ENCODE results near the gene FSHB.
A peak's percentile ranks its signal among the peaks of the same experiment; 100 is the strongest.
"Not testable (repeated sequence)": the region's sequence is repeated elsewhere in the genome, so short reads cannot be mapped to it uniquely, and the experiment has no call there.

The FSHB gene

DNA sequence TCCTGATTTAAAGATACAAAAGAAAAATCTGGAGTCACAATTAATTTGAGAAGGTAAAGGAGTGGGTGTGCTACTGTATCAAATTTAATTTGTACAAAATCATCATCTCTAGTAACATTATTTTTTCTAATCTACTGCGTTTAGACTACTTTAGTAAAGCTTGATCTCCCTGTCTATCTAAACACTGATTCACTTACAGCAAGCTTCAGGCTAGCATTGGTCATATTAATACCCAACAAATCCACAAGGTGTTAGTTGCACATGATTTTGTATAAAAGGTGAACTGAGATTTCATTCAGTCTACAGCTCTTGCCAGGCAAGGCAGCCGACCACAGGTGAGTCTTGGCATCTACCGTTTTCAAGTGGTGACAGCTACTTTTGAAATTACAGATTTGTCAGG is at the start of gene FSHB:
Gene FSHB, plus strand, starts transcription at position 301 of the 400 bp plus-strand sequence. CDS start 889 bp downstream, outside the sequence.
- DNase-seq = no peak

DNA sequence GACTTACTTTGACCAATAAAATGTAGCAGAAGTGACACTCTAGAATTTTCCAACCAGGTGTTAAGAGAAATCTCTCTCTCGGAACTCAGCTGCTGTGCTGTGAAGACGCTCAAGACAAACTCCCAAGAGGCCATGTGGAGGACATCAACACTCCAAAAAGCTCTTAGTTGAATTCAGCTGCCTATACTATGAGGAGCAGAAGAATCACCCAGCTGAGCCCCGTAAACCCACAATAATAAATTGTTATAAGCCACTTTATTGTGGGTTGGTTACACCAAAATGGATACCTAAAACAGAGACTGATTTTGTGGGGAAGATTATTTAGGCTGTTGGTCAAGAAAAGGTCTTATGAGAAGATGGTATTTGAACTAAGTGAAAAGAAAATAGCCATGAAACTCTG is 44.1 kb upstream of the FSHB start:
- no peak for DNase-seq

DNA sequence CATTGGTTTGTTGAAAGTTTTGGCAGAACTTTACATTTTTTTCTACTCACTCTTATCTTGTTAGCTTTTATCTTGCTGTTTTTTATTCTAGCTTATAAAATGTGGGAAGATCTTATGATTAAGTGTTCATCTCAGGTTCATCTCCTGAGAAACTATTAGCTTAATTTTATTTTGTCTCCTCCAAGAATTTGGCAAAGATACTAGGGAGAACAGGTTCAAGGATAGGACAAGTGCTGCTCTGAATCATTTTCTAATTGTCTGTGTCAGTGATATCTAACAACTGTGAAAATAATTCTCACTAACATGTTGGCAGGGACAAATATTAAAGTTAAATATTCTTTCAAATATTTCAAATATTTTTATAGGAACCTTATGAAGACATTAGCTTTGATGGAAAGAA is 38.2 kb upstream of the FSHB start:
- no peak for DNase-seq

DNA sequence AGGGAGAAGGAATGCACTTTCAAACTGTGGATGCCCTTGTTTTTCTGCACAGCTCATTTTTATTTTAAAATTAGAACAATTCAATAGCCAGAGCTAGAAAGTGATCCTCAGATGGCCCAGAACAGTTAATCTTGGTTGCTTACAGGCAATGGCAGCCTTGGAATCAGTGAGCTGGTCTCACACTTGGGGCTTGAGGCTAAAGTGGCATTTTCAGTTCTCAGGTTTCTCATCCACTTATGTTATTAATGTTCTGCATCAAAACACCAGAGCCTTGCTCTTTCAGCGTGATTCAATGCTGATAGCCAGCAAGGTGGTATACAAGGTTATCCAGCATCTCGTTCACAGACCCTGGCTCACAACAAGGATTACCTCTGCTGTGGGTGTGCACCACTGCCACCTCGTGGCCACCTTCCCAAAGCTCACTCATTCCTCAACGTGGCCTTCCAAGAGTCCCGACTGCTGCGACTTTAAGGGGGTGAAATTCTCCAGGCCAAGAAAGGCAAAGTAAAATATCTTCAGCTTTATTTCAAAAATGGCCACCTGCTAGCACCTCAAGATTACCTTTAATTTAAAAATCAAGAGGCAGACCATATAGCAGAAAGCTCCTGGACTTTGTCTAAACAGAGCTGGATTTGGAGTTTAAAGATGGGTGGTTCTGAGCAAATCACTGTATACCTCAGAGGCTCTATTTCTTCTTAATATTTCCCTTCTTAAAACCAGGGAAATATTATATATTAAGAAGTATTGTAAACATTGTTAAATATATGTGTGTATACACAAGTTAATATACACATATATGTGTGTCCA is 34.2 kb upstream of the FSHB start:
- peak; percentile 57 for DNase-seq

DNA sequence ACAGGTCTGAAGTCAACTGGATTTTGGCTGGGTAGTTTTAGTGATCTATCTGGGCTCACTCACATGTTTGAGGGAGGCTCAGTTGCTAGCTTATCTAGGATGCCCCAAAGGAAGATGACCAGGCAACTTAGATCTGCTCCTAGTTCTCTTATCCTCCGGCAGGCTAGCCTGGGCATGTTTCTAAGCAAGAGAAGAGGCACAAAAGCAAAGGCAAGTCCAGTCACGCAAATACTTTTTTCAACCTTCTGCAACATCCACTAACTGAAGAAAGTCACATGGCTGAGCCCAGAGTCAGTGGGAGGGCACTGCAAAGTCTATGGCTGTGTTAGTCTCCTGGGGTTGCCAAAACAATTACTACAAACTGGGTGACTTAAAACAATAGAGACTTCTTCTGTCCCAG is 32.9 kb upstream of the FSHB start:
- peak; percentile 27 for DNase-seq

DNA sequence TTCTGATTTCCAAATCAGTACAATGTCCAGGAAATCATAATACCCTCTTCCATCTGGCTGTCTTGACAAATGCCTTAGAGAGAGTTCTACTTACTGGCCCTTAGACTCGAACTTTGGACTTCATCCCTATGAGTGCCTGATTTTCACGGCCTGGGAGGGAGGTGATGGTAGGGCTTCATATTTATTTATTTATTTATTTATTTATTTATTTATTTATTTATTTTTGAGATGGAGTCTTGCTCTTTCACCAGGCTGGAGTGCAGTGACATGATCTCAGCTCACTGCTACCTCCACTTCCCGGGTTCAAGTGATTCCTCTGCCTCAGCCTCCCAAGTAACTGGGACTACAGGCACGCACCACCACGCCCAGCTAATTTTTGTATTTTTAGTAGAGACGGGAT is 27.8 kb upstream of the FSHB start:
- DNase-seq = not testable (repeated sequence)

DNA sequence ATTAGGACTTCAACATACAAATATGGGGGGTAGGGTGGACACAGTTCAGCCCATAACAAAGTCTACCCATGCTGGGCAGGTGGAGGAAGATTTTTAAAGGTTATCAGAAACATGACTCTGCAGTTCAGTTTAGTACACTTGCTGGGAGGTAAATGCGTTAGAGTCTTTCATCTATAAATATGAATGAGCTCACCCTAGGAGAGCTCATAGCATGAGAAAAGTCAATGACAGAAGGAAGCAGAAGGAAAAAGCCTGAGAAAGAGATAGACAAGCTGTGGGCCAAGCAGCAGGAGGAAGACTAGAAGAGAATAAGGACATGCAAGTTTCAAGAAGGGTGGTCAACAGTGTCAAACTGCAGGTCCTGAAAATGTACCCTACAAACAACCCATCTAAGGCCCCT is 27.0 kb upstream of the FSHB start:
- DNase-seq = no peak

DNA sequence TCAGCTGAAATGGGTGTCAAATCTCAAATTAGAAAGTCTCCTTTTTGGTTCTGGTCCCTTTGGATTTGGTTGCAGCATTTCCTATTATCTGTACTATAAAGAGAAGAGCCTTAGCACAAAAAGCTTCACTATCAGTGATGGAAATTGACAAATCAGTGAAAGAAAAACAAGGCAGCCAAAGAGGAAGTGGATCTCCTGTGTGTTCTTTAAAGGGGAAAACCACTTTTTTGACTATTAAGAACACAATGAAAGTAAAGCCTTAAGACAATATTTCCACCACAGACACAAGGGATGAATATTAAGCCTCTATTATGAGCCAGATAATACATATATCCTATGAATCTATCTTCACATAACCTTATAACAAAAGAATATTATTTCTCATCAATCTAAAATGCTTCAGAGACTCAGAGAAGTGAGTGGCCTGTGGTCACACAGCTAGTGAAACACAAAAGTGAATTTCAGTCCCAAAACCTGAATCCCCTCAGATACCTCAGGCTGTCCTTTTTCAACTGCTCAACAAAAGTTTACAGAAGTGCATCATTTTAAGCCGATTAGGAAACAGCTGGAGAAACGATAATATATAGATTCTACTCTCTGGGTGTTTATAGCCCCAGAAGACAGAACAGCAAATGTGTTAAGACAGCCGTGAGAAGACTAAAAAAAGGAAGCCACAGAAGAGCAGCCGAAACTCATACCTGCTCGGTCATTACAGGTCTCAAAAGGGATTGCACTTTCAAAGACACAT is 24.4 kb upstream of the FSHB start:
- no peak for DNase-seq

DNA sequence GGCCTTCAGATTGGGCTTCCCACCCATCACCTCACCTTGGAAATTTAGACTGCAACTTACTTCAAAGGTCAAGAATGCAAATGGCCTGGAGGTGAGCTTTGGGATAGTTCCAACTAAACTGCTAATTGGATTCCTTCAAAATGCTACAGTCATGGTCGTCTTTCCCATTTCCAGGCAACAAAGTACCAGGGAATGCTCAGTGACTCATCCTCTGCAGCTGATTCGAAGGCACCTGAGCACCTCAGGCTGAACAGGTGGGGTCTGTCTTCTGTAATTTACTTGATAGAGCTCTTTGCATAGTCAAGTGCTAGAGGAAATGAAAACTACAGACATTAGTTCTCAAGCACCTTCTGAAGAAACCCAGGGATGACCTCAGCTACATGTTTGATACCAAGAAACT is 20.5 kb upstream of the FSHB start:
- DNase-seq = no peak

DNA sequence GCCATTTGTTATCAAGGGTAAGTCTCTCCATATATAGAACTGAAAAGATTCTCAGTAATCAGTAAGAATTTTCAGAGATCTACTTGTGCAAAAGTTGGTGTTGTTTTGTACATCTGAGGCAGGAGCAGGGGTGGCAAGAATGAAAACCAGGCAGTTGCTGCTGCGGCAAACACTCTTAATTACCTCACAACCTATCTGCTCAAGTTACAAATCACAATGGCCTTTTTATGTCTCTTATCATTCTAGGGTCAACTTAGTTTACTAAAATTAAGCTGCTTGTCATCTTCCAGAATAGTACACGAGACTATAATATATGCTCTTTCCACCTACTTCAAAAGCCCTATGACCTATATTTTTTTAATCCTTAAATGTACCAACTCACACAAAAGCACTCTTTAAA is 14.3 kb upstream of the FSHB start:
- DNase-seq = no peak

DNA sequence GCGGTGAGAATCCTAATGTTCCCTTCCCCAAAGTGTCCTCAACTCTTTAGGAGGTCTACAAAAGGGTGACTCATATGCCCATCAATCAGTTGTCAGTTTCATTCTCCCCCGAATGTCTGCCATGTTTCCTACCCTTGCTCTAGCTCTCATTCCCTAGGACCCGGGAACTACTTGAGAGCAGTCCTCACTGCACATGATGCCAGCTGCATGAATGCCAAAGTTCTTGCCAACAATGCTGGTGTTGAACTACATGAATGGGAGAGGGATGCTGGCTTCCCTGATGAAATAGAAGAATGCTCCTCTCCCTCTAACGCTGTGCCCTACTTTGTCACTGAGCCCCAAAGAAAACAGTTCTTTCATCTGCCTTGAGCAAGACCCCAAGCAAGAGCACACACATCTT is 12.5 kb upstream of the FSHB start:
- no peak for DNase-seq

DNA sequence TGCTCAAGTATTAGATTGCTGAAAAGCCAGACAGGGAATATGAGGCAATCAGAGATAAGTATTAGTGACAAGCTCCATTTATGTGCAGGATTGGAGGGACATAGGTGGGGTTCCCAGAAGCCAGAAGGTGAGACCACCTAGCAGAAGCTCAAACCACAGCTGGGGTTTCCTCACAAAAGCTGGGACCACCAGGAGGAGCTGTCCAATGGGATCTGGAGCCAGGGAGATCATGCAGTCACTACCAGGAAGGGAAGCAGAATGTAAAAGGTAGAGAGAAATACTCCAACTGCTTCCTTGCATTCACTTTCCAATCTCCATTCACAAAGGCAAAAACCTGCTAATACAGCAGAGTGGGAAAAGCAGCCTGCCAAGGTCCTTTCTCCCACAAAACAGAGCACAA is 5.2 kb upstream of the FSHB start:
- DNase-seq = no peak

DNA sequence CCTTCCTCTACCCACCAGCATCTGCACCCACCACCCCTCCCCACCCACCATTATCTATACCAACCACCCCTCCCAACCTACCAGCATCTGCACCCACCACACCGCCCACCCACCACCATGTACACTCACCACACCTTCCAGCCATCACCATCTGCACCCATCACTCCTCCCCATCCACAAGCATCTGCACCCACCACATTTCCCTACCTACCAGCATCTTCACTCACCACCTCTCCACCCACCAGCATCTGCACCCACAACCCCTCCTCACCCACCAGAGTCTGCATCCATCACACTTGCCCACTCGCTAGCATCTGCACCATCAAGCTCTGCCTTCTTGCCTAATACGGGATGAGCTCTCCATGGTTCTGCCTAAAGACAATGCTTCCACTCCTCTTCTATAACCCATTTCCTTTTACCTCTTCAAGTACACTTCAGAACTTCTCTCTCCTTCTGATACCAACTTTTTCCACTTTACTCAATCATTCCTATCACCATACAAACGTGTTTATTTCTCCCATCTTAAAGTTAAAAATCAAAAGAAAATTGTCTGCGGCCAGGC is 2.4 kb upstream of the FSHB start:
- DNase-seq = no peak

DNA sequence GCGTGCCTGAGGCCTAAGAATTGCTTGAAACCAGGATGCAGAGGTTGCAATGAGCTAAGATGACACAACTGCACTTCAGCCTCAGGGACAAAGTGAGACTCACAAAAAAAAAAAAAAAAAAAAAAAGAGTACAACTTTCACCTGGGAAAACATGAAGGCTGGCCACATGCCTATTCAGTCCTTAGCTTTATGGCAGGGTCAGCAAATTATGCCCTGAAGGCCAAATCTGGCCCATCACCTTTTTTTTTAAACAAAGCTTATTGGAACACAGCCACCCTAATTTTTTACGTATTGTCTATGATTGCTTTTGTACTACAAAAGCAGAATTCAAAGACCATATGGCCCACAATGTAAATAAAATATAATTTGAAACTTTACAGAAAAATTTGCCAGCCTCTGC is 8.2 kb downstream of the FSHB start:
- no peak for DNase-seq

DNA sequence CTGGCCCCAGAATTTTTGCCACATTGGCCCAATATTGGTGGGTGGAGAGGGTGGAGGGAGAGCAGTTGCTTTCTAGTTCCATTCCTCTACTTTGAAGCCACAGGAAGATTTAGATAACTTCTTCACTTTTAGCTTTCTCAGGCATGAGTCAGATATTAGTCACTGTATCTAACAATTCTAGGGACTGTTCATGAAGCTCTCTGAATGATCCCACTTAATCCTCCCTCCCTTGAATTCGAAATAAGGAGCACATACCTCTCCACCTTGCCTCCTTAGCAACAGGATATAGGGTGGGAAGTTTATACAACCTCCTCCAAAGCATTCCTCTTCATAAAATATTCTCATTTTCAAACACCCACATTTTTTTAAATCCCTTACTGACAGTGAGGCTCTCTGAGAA is 13.5 kb downstream of the FSHB start:
- no peak for DNase-seq

DNA sequence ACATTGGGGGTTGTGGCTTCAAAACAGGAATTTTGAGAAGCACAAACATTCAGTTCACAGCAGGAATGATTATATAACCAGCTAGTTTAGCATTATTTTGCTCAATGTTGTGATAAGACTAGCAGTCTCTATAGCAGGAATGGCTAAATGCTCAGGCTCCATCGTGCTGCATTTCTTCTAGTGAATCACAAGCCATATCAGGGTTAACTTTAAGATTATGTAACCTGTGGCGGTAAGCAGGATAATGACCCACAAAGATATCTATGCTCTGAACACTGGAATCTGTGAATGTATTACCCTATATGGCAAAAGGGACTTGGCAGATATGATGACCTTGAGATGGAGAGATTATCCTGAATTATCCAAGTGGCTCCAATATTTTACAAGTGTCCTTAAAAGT is 14.8 kb downstream of the FSHB start:
- DNase-seq = no peak

DNA sequence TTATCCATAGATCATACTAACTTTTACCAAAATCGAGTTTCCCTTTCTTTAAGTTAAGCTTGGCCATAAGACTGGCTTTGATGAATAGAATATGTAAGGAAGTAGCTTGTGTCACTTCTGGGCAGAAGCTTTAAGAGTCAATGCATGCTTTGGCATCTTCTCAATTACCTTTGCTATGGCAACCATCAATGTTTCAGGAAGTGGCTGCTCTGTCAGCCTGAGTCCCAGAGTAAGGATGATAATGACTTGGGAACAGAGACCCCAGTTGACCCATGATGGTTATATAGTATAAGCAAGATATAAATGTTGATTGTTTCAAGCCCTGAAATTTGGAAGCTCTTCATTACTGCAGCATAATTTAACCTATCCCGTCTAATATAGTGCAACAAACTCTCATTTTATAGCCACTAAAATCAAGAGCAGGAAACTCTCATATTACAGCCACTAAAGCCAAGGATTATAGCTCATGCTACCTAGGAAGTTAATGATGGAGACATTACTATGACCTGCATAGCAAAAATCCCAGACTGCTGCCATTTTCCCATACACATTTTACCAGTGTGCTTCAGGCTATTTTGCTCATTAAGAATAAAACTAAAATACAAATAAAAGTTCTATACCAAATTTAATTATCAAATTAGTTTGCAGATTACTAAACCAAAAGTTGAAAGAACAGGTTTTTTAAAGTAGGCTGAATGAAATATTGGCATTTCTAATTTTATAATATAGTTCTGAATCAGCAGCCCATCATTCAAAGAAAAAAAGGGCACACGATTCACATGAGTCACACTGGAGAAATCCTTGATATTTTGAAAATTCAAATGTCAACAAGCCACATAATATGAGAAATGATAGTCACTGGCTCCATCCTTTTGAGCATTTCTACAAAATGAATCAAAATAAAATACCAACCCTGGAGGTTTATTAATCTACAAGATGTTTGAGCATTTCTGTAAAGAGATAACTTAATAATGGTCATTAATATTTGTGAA is 23.8 kb downstream of the FSHB start:
- no peak for DNase-seq

DNA sequence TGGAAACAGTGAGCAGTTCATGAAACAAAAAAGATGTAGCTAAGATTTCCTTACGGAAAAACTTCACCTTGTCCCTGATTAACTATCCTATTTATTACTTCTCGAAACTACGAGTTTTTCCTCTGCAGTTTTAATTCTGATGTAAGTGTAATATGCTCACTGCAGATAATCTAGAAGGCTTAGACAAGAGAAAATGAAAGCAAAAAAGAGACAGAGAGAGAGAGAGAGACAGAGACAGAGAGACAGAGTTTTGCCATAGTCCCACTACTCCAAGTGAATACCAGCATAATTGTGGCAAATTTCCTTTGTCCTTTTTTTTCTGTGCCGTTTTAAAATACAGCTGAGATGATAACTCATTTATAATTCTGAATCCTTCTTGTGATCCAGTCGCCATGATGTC is 24.8 kb downstream of the FSHB start:
- no peak for DNase-seq

DNA sequence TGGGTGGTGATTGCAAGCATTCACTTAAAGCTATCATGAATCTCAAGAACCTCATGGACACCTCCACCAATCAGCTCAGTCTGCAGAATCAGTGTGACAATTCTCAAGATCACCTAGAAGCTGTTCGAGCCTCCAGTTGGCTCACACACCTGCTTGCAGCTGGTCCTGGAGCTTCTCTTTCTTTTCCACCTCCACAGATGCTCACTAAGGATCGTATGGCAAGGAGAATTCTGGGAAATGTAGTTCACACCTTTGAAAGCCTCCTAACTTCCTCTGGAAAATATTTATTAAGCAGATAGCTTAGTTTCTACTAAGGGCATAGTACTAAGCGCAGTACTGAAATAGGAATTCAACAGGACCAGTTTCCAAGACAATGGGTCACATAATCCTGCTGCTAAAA is 26.2 kb downstream of the FSHB start:
- no peak for DNase-seq

DNA sequence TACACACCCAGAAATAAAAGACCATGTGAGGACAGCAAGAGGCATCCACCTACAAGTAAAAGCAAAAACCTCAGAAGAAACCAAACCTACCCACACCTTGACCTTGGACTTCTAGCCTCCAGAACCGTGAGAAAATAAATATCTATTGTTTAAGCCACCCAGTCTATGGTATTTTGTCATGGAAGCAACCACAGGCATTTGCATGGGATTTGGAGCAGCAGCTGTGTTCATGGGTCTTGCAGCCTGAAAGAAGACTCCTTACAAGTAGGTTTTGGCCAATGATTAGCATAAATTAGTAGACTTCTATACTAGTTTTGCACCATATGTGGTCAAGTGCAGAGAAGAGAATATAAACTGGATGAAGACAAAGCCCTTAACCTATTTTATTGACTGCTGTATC is 27.9 kb downstream of the FSHB start:
- DNase-seq = no peak

DNA sequence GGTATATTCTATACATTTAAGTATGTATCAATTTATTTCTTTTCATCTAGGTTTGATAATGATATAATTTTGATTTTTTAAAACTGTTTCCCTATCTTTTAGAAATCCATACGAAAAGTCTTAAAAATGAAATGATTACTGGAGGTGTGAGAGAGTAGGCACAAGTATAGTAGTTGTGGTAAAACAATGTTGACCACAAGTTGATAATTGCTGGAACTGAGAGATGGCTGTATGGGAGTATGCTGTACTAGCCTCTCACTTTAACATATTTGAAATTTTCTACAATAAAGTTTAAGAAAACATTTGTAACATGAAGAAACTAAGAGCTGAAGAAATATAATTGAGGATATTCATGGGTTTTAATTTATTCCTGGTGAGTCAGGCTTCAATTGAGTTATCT is 30.0 kb downstream of the FSHB start:
- DNase-seq = no peak

DNA sequence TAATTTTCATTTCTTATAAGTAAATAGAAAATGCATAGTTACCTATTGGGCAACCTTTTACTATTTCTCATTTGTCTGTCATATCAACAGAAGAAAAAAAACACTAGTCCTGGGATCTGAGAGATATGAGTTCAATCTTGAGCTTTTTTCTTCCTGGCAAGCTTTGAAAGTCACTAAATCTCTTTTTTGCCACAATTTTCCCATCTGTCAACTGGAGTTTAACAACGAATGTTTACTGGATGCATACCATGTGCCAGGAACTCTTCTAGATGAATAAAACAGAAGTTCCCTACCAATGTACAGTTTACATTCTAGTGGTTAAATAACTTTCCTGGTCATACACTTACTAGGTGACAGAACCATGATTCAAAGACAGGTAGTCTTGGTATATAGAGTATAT is 31.0 kb downstream of the FSHB start:
- DNase-seq = no peak

DNA sequence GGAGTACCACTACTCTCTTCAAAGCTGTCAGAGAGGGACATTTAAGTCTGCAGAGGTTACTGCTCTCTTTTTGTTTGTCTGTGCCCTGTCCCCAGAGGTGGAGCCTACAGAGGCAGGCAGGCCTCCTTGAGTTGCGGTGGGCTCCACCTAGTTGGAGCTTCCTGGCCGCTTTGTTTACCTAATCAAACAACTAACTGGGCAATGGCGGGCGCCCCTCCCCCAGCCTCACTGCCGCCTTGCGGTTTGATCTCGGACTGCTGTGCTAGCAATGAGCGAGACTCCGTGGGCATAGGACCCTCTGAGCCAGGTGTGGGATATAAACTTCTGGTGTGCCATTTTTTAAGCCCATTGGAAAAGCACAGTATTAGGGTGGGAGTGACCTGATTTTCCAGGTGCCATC is 37.8 kb downstream of the FSHB start:
- DNase-seq = not testable (repeated sequence)
